Effector memory CD8-positive, alpha-beta T cell (primary cell): ENCODE data around the gene CEACAM20.
"Not testable (repeated sequence)": the region's sequence is repeated elsewhere in the genome, so short reads cannot be mapped to it uniquely, and the experiment has no call there.

Experiments used
- ATAC-seq: fragments of 150-1000 bp; cut with Tn5 transposase; replicated peaks from 2 replicates; pipeline ENCODE4 v1.10.0; 2021; ENCODE audit warnings: mild to moderate bottlenecking, moderate library complexity
- DNase-seq, 3 experiments: peaks; one replicate each; pipeline ENCODE4 v3.0.0; 2021
- H3K27ac Mint-ChIP-seq, 2 donors: one replicate each; pipeline ENCODE4 v1.8.0; 2022; ENCODE audit warnings: mild to moderate bottlenecking in 2 of 2, mixed read lengths in 2 of 2, moderate library complexity in 2 of 2
- H3K27me3 Mint-ChIP-seq, 2 donors: one replicate each; pipeline ENCODE4 v1.8.0; 2022; ENCODE audit warnings: mixed read lengths in 2 of 2
- H3K36me3 Mint-ChIP-seq: one replicate; pipeline ENCODE4 v1.8.0; 2022; ENCODE audit warnings: mild to moderate bottlenecking, moderate library complexity, mixed read lengths; ENCODE audit not compliant: insufficient read depth
- H3K4me1 Mint-ChIP-seq, 2 donors: one replicate each; pipeline ENCODE4 v1.8.0; 2022; ENCODE audit warnings: low read depth in 2 of 2, mixed read lengths in 2 of 2
- H3K4me3 Mint-ChIP-seq, 2 donors: one replicate each; pipeline ENCODE4 v1.8.0; 2022; ENCODE audit warnings: mild to moderate bottlenecking in 2 of 2, mixed read lengths in 2 of 2, moderate library complexity in 2 of 2
- H3K9me3 Mint-ChIP-seq, 2 donors: one replicate each; pipeline ENCODE4 v1.8.0; 2022; ENCODE audit warnings: mixed read lengths in 2 of 2

CEACAM20 gene

DNA sequence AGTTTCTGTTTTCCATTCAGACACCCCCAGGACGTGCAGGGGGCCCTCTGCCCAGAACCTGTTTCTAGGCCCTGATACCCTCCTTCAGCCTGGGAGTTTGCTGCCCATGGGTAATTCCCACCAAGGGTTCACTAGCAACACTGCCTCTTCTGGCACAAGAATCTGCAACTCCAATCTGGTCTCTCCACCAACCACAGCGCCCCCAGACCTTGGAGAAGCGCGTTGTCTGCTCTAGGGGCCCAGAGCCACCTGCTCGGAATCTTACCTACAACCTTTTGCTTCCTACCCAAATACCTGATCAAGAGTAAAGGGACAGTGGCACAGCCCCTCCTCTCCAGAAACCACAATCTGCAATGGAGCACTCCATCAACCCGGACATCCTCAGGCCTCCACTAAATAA, 29.9 kb downstream of the CEACAM20 start:
- peaks cover 14 to 40% of the 10 kb centered on the region in 2 donors for H3K9me3 Mint-ChIP-seq
- no peak for ATAC-seq
- H3K36me3 Mint-ChIP-seq: peaks cover 37% of the 10 kb centered on the region
- DNase-seq: no peak
- H3K27ac Mint-ChIP-seq: peak overlapping the region; percentile 96
- H3K4me1 Mint-ChIP-seq: peaks cover 36 to 43% of the 10 kb centered on the region in 2 donors
- peaks cover 9 to 11% of the 10 kb centered on the region in 2 donors for H3K27me3 Mint-ChIP-seq
- H3K4me3 Mint-ChIP-seq: peak overlapping the region; percentile 93 to 96

DNA sequence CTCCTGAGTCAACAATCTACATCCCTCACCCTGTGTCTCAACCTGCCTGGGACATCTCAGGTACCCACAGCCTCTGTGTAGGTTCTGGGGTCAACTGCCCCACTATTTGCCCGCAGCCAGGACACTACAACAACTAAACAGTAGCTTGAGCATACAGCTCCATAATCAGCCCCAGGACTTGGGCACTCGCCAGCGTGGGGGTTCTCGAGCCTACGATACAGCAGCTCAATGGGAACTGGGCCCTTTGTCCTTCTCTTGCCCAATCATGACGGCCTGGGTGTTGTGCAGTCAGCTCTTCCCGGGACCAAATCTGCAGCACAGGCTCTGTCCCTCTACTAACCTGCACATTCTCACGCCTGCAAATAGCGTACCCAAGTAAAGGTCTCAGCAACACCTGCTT, 30.5 kb downstream of the CEACAM20 start:
- peak overlapping the region in 1 of 2 donors; percentile 96 for H3K27ac Mint-ChIP-seq
- H3K4me1 Mint-ChIP-seq: peaks cover 36 to 43% of the 10 kb centered on the region in 2 donors

GRCh38 chr19:44496711-44497110, 32.8 kb downstream of the CEACAM20 start:
- H3K27me3 Mint-ChIP-seq: no peaks in the 10 kb centered on the region
- no peak for ATAC-seq
- peaks cover 36 to 47% of the 10 kb centered on the region in 2 donors for H3K4me1 Mint-ChIP-seq
- no peak overlapping the region for H3K27ac Mint-ChIP-seq
- peaks cover 47% of the 10 kb centered on the region for H3K36me3 Mint-ChIP-seq
- DNase-seq: no peak
- H3K4me3 Mint-ChIP-seq: no peak overlapping the region
- peaks cover 19 to 53% of the 10 kb centered on the region in 2 donors for H3K9me3 Mint-ChIP-seq

More for the DNA sequence above, 30.5 kb downstream of the CEACAM20 start:
- no peak for ATAC-seq
- Mint-ChIP-seq H3K4me3 (peak overlapping the region; percentile 93 to 96), H3K36me3 (peaks cover 42% of the 10 kb centered on the region), H3K27me3 (peaks cover 3 to 6% of the 10 kb centered on the region in 2 donors), H3K9me3 (peaks cover 14 to 41% of the 10 kb centered on the region in 2 donors)
- DNase-seq: no peak

- DNase-seq: no peak
- peak overlapping the region in 1 of 2 donors; percentile 3 for H3K27ac Mint-ChIP-seq
- H3K4me3 Mint-ChIP-seq: no peak overlapping the region
These were observed 52.7 kb downstream of the CEACAM20 start for GRCh38 chr19:44476559-44477408.

GRCh38 chr19:44468730-44469129, 60.7 kb downstream of the CEACAM20 start:
- DNase-seq, H3K36me3 Mint-ChIP-seq, ATAC-seq, H3K27me3 Mint-ChIP-seq, H3K27ac Mint-ChIP-seq, H3K4me1 Mint-ChIP-seq, H3K4me3 Mint-ChIP-seq: not testable (repeated sequence)
- peaks cover 36 to 50% of the 10 kb centered on the region in 2 donors for H3K9me3 Mint-ChIP-seq

More at GRCh38 chr19:44476559-44477408, 52.7 kb downstream of the CEACAM20 start:
- Mint-ChIP-seq H3K36me3 (peaks cover 50% of the 10 kb centered on the region), H3K4me1 (no peaks in the 10 kb centered on the region), H3K9me3 (peaks cover 28 to 34% of the 10 kb centered on the region in 2 donors), H3K27me3 (no peaks in the 10 kb centered on the region)
- ATAC-seq: no peak

DNA sequence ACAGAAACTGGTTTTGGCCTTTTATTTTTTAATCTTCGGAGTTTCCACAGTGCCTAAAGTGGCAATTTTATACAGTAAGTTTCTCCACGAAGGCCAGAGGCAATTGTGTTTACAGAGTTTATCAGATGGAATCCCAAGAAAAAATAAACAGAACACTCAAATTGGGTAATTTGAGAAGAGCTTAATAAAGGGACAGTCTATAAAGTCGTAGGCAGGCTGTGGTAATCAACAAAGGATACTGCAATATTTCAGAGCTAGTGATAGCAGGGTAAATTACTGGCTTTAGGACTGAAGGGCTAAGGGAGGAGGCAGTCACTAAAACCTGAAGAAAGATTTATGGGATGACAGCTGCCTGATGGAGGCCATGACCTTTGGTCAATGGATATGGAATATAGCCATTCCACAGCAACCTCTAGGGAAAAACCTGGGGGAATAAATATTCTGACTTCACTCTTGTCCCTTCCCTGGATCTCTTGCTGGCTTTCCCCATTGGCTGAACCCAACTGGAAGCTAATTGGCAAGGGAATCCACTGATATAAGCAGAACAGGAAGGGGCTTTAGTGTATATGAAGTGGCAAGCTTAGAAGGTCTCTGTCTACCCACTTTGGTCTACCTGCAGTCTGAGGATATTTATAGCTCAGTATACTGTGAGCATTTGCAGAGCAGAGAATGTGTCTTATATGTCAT, 66.7 kb downstream of the CEACAM20 start:
- not testable (repeated sequence) for ATAC-seq, DNase-seq, H3K4me1 Mint-ChIP-seq, H3K27me3 Mint-ChIP-seq, H3K27ac Mint-ChIP-seq, H3K4me3 Mint-ChIP-seq, H3K36me3 Mint-ChIP-seq
- H3K9me3 Mint-ChIP-seq: peaks cover 24 to 30% of the 10 kb centered on the region in 2 donors
